Retinal pigment epithelial cell (primary cell): ENCODE results near the gene MAN1A2.
"Not testable (repeated sequence)": the region's sequence is repeated elsewhere in the genome, so short reads cannot be mapped to it uniquely, and the experiment has no call there.

Experiments used
- DNase-seq: peaks from one replicate; pipeline ENCODE4 v3.0.0-alpha.2; 2010; ENCODE audit warnings: low read depth
- H3K4me3 ChIP-seq: 2 replicates; pipeline ENCODE4 v1.5.1; 2011; ENCODE audit warnings: mild to moderate bottlenecking, low read length, control low read depth, moderate library complexity
- CTCF ChIP-seq: conservative IDR thresholded peaks from 2 replicates; pipeline ENCODE4 v1.5.1; 2011; ENCODE audit warnings: low read depth, low read length, control low read depth, inconsistent platforms

Gene MAN1A2

DNA sequence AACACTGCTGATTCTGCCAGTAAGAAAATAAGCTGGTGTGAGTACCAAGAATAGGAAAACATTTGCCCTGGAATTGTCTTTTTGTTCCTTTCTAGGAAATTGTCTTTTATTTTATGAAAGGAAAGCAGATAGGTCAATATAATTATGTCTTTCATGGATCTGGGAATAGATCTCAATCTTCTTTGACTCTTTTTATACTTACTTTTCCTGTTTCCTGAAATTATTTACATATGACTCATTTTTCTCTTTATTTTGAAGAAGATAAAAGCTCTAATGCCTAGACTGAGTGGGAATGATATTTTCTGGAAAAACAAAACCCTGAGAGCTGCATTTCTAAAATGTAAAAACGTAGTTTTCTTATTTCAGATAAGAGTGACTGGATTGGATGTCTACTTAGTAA lies 100.1 kb downstream of the MAN1A2 start:
- DNase-seq, result no peak
- no peak overlapping the region for H3K4me3 ChIP-seq
- no peak for TF ChIP-seq CTCF

- no peak for TF ChIP-seq CTCF
- H3K4me3 ChIP-seq, result no peak overlapping the region
- no peak for DNase-seq
These were observed 105.8 kb downstream of the MAN1A2 start for GRCh38 chr1:117473063-117473462.

GRCh38 chr1:117475495-117475894 lies 108.2 kb downstream of the MAN1A2 start:
- not testable (repeated sequence) for DNase-seq, H3K4me3 ChIP-seq

- DNase-seq, result no peak
- TF ChIP-seq CTCF, result no peak
- H3K4me3 ChIP-seq, result no peak overlapping the region
These were observed 111.8 kb downstream of the MAN1A2 start for GRCh38 chr1:117479086-117479485.

GRCh38 chr1:117481410-117481809 lies 114.2 kb downstream of the MAN1A2 start:
- DNase-seq, result no peak
- H3K4me3 ChIP-seq, result no peak overlapping the region
- TF ChIP-seq CTCF, result no peak

GRCh38 chr1:117493906-117494305 lies 126.7 kb downstream of the MAN1A2 start:
- no peak for TF ChIP-seq CTCF
- no peak for DNase-seq
- no peak overlapping the region for H3K4me3 ChIP-seq

DNA sequence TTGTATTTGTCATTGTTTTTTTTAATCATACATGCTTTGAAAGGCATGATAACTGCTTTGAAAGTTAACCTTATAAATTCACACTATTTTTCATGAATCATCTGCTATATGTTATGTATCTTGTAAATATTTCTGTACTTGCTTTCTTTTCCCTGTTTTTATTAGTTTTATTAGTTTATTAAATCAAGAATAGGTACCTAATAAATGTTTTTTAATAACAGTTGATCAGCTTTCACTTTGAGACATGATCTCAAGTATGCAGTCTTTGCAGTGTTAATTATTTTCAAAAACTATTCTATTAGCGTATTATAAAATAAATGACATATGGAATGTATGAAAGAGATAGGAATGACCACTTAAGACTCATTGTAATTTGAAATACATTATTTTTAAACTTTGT lies 127.8 kb downstream of the MAN1A2 start:
- no peak overlapping the region for H3K4me3 ChIP-seq
- TF ChIP-seq CTCF, result no peak
- no peak for DNase-seq

DNA sequence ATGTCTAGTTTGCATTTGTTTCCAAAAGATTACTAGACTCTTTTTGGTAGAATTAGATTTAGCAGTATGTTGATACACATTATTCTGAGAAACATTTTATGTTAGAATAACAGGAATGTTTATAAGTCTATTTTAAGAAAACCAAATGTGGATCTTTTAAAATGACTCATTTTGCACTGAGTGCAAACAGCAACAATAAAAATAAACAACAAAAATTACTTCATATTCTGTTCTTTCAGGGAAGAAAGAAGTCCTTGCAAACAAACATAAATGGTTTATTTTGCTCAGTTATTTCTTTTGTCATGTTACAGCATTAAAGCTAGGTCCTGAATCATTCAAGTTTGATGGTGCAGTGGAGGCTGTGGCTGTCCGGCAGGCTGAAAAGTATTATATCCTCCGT lies 131.8 kb downstream of the MAN1A2 start:
- DNase-seq, result no peak
- no peak for TF ChIP-seq CTCF
- no peak overlapping the region for H3K4me3 ChIP-seq
